SH-SY5Y (cell line): ENCODE data around the gene OS9.

Source experiments
- GATA2 ChIP-seq: IDR thresholded peaks from 2 replicates; pipeline ENCODE4 v1.6.1; 2011; ENCODE audit warnings: mild to moderate bottlenecking, low read depth, low read length
- GATA3 ChIP-seq: IDR thresholded peaks from 2 replicates; pipeline ENCODE4 v1.6.1; 2011; ENCODE audit warnings: low read depth, mild to moderate bottlenecking, low read length, moderate library complexity

The OS9 gene

GRCh38 chr12:57732726-57733593, 39.0 kb downstream of the OS9 start:
- TF ChIP-seq GATA2 (no peak), GATA3 (no peak)

GRCh38 chr12:57733928-57734327, 40.0 kb downstream of the OS9 start:
- TF ChIP-seq GATA3 (no peak), GATA2 (no peak)

GRCh38 chr12:57734591-57734990, 40.7 kb downstream of the OS9 start:
- no peak for TF ChIP-seq GATA2
- no peak for TF ChIP-seq GATA3

- TF ChIP-seq GATA2 = no peak
- no peak for TF ChIP-seq GATA3
Observed at GRCh38 chr12:57735198-57735855, 41.4 kb downstream of the OS9 start.

- TF ChIP-seq GATA3 (no peak), GATA2 (no peak)
Observed at GRCh38 chr12:57735952-57736740, 42.2 kb downstream of the OS9 start.

- TF ChIP-seq GATA2 = no peak
- TF ChIP-seq GATA3 = no peak
Observed at GRCh38 chr12:57736741-57737466, 43.0 kb downstream of the OS9 start.

- TF ChIP-seq GATA3 (no peak), GATA2 (no peak)
Observed at GRCh38 chr12:57737467-57738460, 43.8 kb downstream of the OS9 start.

- no peak for TF ChIP-seq GATA2
- TF ChIP-seq GATA3 = no peak
Observed at GRCh38 chr12:57738661-57739237, 44.8 kb downstream of the OS9 start, which contains the start of gene AGAP2. Gene AGAP2 (minus strand): TSS chr12:57738742. CDS start chr12:57738246, 496 bp downstream.

GRCh38 chr12:57739387-57739786, 45.5 kb downstream of the OS9 start:
- TF ChIP-seq GATA2 (no peak), GATA3 (no peak)

- TF ChIP-seq GATA3 (no peak), GATA2 (no peak)
Observed at GRCh38 chr12:57739914-57740538, 46.1 kb downstream of the OS9 start.

- TF ChIP-seq GATA2 (no peak), GATA3 (no peak)
Observed at GRCh38 chr12:57740656-57741412, 46.9 kb downstream of the OS9 start.

- no peak for TF ChIP-seq GATA3
- no peak for TF ChIP-seq GATA2
Observed at GRCh38 chr12:57741413-57741789, 47.5 kb downstream of the OS9 start.
